AG04450 (cell line): ENCODE results near the gene METRNL. TPM values are rescaled to one million over a fixed set of nuclear protein-coding genes. Genes with fewer than 3 reads are reported as not detected.

Experiments
- CTCF ChIA-PET: fragments of 300-600, 350-600 bp; formaldehyde crosslinking; extraction: SDS; loops from one replicate; lab custom pipeline; 2022; ENCODE audit warnings: antibody characterized with exemption, inconsistent platforms; lab: Charles Lee
- POLR2A ChIA-PET: fragments of 350-600 bp; formaldehyde crosslinking; extraction: SDS; loops from one replicate; lab custom pipeline; 2021; ENCODE audit warnings: antibody characterized with exemption, inconsistent platforms; lab: Yijun Ruan, JAX
- DNase-seq: peaks from one replicate; pipeline ENCODE4 v3.0.0-alpha.2; 2011; ENCODE audit warnings: low read depth, low spot score
- H3K27ac ChIP-seq: one replicate; pipeline ENCODE4 v1.5.1; 2012; ENCODE audit warnings: low read depth, low read length, control low read depth
- H3K27me3 ChIP-seq: one replicate; pipeline ENCODE4 v1.6.0; 2012; ENCODE audit warnings: low read length; ENCODE audit not compliant: control insufficient read depth, insufficient read depth
- H3K4me3 ChIP-seq: 2 replicates; pipeline ENCODE4 v1.5.1; 2011; ENCODE audit warnings: mild to moderate bottlenecking, low read depth, low read length, control low read depth
- H3K9me3 ChIP-seq: 2 replicates; pipeline ENCODE4 v1.5.1; 2012; ENCODE audit warnings: low read length; ENCODE audit not compliant: control insufficient read depth, insufficient read depth
- polyA plus RNA-seq: library from polyadenylated mRNA; depleted of rRNA; stranded (reverse); fragments of >200 nt; gene quantifications from 2 replicates; pipeline ENCODE4 v1.2.3, GENCODE V29; 2011
- TF ChIP-seq, protein P1 (sequence below): IDR thresholded peaks from 2 replicates; pipeline ENCODE4 v1.5.1; 2011; ENCODE audit warnings: low read depth, low read length, control low read depth, inconsistent platforms

METRNL gene
- polyA plus RNA-seq, 1 experiment, result 10.9 TPM

DNA sequence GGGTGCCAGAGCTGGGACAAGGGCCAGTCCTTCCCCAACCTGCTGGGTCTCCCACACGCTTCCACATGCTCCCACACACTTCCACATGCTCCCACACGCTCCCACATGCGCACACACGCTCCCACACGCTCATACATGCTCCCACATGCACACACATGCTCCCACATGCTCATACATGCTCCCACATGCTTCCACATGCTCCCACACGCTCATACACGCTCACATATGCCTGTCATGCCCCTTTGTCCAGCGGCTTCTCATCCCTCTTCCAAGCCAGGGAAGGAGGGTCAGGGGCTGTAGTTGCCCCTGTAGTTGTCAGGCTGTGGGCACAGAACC, 9.9 kb upstream of the METRNL start:
- CTCF ChIA-PET, result no interaction called here
- POLR2A ChIA-PET, result no interaction called here

GRCh38 chr17:83069931-83070742, 9.3 kb upstream of the METRNL start:
- H3K27ac ChIP-seq, result no peak overlapping the region
- no peak for DNase-seq
- no peak overlapping the region for H3K4me3 ChIP-seq
- CTCF ChIA-PET, result no interaction called here
- H3K9me3 ChIP-seq, result peaks cover 17% of the 10 kb centered on the region; the same call in 1 of the 2 replicates
- TF ChIP-seq, protein P1, sequence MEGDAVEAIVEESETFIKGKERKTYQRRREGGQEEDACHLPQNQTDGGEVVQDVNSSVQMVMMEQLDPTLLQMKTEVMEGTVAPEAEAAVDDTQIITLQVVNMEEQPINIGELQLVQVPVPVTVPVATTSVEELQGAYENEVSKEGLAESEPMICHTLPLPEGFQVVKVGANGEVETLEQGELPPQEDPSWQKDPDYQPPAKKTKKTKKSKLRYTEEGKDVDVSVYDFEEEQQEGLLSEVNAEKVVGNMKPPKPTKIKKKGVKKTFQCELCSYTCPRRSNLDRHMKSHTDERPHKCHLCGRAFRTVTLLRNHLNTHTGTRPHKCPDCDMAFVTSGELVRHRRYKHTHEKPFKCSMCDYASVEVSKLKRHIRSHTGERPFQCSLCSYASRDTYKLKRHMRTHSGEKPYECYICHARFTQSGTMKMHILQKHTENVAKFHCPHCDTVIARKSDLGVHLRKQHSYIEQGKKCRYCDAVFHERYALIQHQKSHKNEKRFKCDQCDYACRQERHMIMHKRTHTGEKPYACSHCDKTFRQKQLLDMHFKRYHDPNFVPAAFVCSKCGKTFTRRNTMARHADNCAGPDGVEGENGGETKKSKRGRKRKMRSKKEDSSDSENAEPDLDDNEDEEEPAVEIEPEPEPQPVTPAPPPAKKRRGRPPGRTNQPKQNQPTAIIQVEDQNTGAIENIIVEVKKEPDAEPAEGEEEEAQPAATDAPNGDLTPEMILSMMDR, result no peak
- no peaks in the 10 kb centered on the region for H3K27me3 ChIP-seq
- POLR2A ChIA-PET, result no interaction called here

More for the DNA sequence above, 9.9 kb upstream of the METRNL start:
- TF ChIP-seq, protein P1, result no peak
- no peak overlapping the region for H3K4me3 ChIP-seq
- no peak overlapping the region for H3K27ac ChIP-seq
- DNase-seq, result no peak
- peaks cover 15% of the 10 kb centered on the region; the same call in 1 of the 2 replicates for H3K9me3 ChIP-seq
- H3K27me3 ChIP-seq, result no peaks in the 10 kb centered on the region

GRCh38 chr17:83070800-83071341, 8.5 kb upstream of the METRNL start:
- peaks cover 12% of the 10 kb centered on the region; the same call in 1 of the 2 replicates for H3K9me3 ChIP-seq
- TF ChIP-seq, protein P1, result no peak
- no peak overlapping the region for H3K27ac ChIP-seq
- H3K27me3 ChIP-seq, result no peaks in the 10 kb centered on the region
- CTCF ChIA-PET, result no interaction called here
- no peak overlapping the region for H3K4me3 ChIP-seq
- POLR2A ChIA-PET, result no interaction called here
- DNase-seq, result no peak

DNA sequence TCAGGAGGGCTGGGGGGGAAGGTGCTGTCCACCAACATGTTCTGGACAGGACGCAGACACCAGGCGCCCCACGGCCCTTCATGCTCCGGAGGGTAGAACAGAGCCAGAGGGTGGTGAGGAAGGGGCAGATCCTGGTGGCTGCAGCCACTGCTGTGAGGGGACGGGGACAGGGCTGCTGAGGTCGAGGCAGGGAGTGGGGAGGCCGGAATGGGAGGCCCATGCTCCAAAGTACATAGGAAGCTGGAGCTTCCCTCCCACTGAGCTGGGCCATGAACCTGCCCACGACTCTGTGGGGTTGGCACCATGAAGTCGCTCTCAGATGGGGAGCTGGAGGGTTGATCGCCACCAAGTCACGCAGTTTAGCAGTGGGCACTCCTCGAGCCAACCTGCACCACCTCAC, 8.0 kb upstream of the METRNL start:
- no peaks in the 10 kb centered on the region for H3K27me3 ChIP-seq
- H3K9me3 ChIP-seq, result peaks cover 7% of the 10 kb centered on the region; the same call in 1 of the 2 replicates
- POLR2A ChIA-PET, result no interaction called here
- TF ChIP-seq, protein P1, result no peak
- CTCF ChIA-PET, result no interaction called here
- H3K4me3 ChIP-seq, result no peak overlapping the region
- no peak for DNase-seq
- no peak overlapping the region for H3K27ac ChIP-seq

DNA sequence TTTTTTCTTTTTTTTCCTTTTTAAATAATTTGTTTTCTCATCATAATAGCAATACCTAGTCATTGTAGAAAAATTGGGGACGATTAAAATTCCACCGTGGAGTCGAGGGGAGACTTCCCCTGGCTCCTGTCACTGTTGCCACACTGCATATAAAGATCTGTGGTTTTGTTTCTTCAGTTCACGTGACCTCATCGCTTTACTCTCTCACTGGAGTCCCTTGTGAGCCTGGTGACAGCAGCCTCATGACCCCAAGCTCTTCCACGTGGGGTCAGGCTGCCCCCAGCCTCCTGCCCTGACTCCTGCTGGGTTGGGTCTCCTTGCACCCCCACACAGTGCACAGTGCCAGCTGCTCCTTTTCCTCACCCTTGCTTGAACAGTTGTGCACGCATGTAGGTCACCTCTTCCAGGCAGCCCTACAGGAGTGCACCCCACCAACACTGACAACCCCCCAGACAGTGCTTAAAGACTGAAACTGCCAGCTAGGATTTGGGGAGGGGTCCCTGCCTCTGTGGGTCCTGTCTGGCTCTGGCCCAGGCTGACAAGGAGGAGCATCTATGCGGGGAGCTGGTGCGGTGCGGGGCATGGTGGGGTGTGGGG, 7.3 kb upstream of the METRNL start:
- ChIA-PET POLR2A (no interaction called here), CTCF (no interaction called here)
- H3K27me3 ChIP-seq, result no peaks in the 10 kb centered on the region

More for the DNA sequence above, 7.3 kb upstream of the METRNL start:
- TF ChIP-seq, protein P1, result no peak
- peaks cover 6% of the 10 kb centered on the region; the same call in 1 of the 2 replicates for H3K9me3 ChIP-seq
- no peak for DNase-seq
- no peak overlapping the region for H3K4me3 ChIP-seq
- no peak overlapping the region for H3K27ac ChIP-seq
